Neural crest cell (in vitro differentiated cells): ENCODE results near the gene ILK. TPM values are rescaled to one million over a fixed set of nuclear protein-coding genes. Genes with fewer than 3 reads are reported as not detected.

Experiments used
- DNase-seq: peaks from one replicate; pipeline ENCODE4 v3.0.0; 2021; ENCODE audit warnings: low read depth, mixed read lengths, low spot score
- H3K27ac Mint-ChIP-seq: one replicate; pipeline ENCODE4 v1.8.0; 2021; ENCODE audit warnings: mild to moderate bottlenecking, mixed read lengths; ENCODE audit not compliant: unreplicated experiment
- H3K27me3 Mint-ChIP-seq: 2 replicates; pipeline ENCODE4 v1.8.0; 2021; ENCODE audit warnings: low read depth, mild to moderate bottlenecking, mixed read lengths
- H3K36me3 Mint-ChIP-seq: 2 replicates; pipeline ENCODE4 v1.8.0; 2021; ENCODE audit warnings: low read depth, mild to moderate bottlenecking, mixed read lengths
- H3K4me1 Mint-ChIP-seq: 2 replicates; pipeline ENCODE4 v1.8.0; 2021; ENCODE audit warnings: mixed read lengths
- H3K4me3 Mint-ChIP-seq: one replicate; pipeline ENCODE4 v1.8.0; 2021; ENCODE audit warnings: mild to moderate bottlenecking, mixed read lengths
- H3K9me3 Mint-ChIP-seq: 2 replicates; pipeline ENCODE4 v1.8.0; 2021; ENCODE audit warnings: mixed read lengths
- CTCF ChIP-seq: fragments of 200-600 bp; sonication (generic); conservative IDR thresholded peaks from 2 replicates; pipeline ENCODE4 v1.5.0; 2021; ENCODE audit warnings: antibody characterized with exemption, mild to moderate bottlenecking
- total RNA-seq: library from RNA; stranded (reverse); gene quantifications from 2 replicates; pipeline ENCODE4 v1.2.1, GENCODE V29; 2021

Gene ILK
- total RNA-seq, 1 donor from 2014 or later: 121 TPM

GRCh38 chr11:6646576-6646917 is 43.0 kb downstream of the ILK start:
- no peak overlapping the region for H3K27ac Mint-ChIP-seq

GRCh38 chr11:6646918-6647679 is 43.5 kb downstream of the ILK start:
- Mint-ChIP-seq H3K27ac (no peak overlapping the region), H3K4me1 (no peaks in the 10 kb centered on the region), H3K9me3 (no peaks in the 10 kb centered on the region), H3K27me3 (peaks cover 2% of the 10 kb centered on the region), H3K36me3 (no peaks in the 10 kb centered on the region), H3K4me3 (no peak overlapping the region)
- DNase-seq: no peak
- no peak for TF ChIP-seq CTCF

More at GRCh38 chr11:6646576-6646917, 43.0 kb downstream of the ILK start:
- peaks cover 2% of the 10 kb centered on the region for H3K27me3 Mint-ChIP-seq
- H3K4me1 Mint-ChIP-seq: no peaks in the 10 kb centered on the region
- no peak for DNase-seq
- no peaks in the 10 kb centered on the region for H3K36me3 Mint-ChIP-seq
- H3K4me3 Mint-ChIP-seq: no peak overlapping the region
- no peak for TF ChIP-seq CTCF
- no peaks in the 10 kb centered on the region for H3K9me3 Mint-ChIP-seq

GRCh38 chr11:6647836-6648235 is 44.3 kb downstream of the ILK start:
- Mint-ChIP-seq H3K9me3 (no peaks in the 10 kb centered on the region), H3K36me3 (no peaks in the 10 kb centered on the region), H3K27me3 (peaks cover 2% of the 10 kb centered on the region), H3K4me3 (no peak overlapping the region), H3K27ac (no peak overlapping the region), H3K4me1 (no peaks in the 10 kb centered on the region)
- TF ChIP-seq CTCF: no peak
- DNase-seq: no peak

- Mint-ChIP-seq H3K4me1 (no peaks in the 10 kb centered on the region), H3K27me3 (peaks cover 2% of the 10 kb centered on the region), H3K27ac (no peak overlapping the region), H3K36me3 (no peaks in the 10 kb centered on the region), H3K9me3 (no peaks in the 10 kb centered on the region), H3K4me3 (no peak overlapping the region)
- no peak for TF ChIP-seq CTCF
- DNase-seq: no peak
These were observed 44.9 kb downstream of the ILK start for GRCh38 chr11:6648501-6648900.

- H3K4me3 Mint-ChIP-seq: no peak overlapping the region
- no peaks in the 10 kb centered on the region for H3K4me1 Mint-ChIP-seq
- H3K36me3 Mint-ChIP-seq: no peaks in the 10 kb centered on the region
- DNase-seq: no peak
- H3K9me3 Mint-ChIP-seq: no peaks in the 10 kb centered on the region
- no peak overlapping the region for H3K27ac Mint-ChIP-seq
- no peak for TF ChIP-seq CTCF
- peaks cover 2% of the 10 kb centered on the region for H3K27me3 Mint-ChIP-seq
These were observed 46.5 kb downstream of the ILK start for GRCh38 chr11:6650104-6650503.
